GM21447 (cell line): ENCODE results near the gene HEXA.

Experiments
- ATAC-seq: cut with Tn5 transposase; IDR thresholded peaks from one replicate; pipeline ENCODE4 v1.9.1; 2021; ENCODE audit not compliant: unreplicated experiment

Gene HEXA

DNA sequence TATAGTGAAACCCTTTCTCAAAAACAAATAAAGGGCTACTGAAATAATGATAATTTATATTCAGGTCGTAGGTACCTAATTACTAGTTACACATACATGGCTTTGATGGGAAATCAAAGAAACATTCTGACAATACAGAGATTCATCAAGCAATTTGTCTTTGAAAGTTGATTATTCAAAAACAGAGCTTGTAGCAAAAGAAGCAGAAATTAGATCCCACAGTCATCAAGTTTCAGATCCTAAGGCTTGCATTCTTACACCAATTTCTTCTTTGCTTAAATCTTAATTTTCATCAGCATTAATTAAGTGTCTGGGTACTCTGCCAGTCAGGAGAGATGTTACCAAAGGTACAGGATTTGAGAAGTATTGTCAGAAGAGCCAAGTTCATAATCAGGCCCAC lies 1.5 kb upstream of the HEXA start:
- ATAC-seq = no peak

DNA sequence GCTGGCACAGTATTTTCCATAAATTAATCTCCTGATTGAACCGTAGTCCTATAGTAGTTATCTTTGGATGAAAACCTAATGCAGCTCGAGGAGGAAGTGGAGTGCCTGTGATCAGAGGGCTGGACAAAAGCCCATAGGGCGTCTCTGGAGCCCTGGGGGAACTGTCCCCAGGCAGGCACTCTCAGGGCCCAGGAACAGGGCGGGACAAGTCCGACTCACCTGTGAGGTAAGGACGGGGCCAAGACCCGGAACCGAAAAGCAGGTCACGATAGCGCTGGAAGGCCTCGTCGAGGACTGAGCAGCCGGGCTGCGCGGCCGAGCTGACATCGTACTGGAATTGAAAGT lies 341 bp downstream of the HEXA start:
- peak; percentile 47 for ATAC-seq

DNA sequence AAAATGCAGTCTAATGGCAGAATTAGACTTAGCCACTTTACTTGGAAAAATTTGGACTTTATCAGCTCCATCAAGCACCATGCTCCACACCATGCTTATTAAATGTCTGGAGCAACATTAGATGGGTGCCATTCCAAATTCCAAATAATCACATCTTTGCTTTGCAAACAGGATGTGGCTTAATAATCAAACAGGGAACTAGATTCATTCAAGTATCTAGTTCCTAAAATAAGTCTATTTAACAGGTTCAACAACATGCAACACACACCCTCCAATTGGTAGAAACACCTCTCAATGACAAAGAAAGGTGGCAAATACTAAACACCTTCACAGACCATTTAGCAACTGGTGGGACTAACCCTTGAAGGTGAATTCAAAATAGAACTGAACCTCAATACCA lies 3.5 kb downstream of the HEXA start:
- no peak for ATAC-seq

DNA sequence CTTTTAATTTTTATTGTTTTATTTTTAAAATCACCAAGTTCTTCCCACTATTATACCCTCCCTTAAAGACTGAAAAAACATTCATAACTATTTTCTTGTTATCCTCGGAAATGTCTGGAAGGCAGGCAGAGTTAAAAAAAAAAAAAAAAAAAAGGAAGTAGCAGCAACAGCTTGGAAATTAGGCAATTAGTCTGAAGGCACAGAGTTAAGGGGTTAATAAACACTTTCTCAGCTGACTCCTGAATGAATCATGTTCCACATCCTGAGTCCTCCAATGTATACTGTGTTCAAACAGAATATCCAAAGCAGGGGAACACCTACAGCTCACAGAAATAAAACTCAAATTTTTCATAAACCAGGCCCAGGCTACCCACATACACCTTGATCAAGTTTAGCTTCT lies 5.8 kb downstream of the HEXA start:
- ATAC-seq = no peak

DNA sequence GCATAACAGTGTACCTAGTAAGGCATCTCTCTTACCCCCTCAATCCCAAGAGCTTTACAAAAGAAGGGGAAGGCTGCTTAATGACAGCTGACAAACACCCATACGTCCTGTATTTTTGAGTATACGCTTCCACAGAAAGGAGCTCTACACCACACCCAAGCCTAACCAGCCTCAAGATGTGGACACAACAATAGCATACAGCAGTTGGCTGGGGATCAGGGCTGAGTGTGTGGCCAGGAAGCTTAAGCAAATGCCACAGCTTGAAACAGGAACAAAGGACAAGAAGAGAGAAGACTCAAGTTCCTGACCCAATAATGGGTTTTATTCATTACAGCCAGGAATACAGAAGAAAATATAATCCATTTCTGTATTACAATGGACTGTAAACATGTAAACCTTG lies 6.9 kb downstream of the HEXA start:
- no peak for ATAC-seq

DNA sequence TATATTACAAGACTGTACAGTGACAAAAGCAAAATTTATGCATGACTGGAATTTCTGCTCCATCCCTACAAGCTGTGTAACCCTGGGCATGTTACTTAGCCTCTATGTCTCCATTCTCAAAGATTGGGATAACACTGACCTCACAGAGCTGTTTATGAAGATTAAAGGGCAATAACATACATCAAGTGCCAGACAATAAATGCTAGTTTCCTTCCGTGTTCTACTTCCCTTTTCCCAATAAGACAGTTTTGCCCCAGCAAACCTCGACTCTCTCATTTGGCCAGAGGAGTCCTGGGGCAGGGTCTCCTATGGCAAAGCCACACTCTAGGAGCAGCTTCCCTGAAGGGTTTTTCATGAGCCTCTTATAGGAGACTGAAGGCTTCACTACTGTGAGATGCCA lies 7.5 kb downstream of the HEXA start:
- ATAC-seq = no peak

DNA sequence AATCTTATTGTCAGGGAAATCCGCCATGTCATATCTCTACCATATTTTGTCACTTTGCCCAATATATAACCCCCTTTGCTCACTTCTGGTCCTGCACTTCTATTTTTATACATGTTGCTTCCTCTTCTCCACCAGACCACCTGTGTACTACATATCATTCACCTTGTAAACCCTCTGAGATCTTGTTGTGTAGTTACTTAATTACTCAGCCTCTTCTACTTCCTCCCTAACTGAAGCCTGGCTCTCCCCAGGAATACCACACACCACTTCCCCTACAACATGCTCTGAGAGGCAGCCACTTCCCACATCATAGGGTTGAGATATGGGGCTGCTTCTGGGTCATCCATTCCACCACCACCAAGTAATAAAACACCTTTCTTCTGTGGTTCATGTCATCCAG lies 10.0 kb downstream of the HEXA start:
- peak; percentile 95 for ATAC-seq

DNA sequence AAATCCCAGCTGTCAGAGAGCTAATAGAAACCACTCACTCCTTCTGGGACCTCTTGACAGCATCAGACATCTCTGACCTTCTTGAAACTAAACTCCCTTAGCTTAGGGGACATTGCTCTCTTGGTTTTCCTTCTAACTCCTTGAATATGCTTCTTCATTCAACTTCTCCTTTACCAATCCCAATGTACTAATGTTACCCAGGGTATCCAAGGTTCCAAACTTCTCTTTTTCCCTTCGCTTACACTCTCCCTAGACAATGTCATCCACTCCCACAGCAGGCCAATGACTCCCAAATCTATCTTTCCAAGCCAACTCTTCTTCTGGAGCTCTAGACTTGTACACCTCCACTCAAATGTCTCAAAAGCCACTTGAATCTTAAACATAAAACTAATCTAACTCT lies 14.6 kb downstream of the HEXA start:
- no peak for ATAC-seq

DNA sequence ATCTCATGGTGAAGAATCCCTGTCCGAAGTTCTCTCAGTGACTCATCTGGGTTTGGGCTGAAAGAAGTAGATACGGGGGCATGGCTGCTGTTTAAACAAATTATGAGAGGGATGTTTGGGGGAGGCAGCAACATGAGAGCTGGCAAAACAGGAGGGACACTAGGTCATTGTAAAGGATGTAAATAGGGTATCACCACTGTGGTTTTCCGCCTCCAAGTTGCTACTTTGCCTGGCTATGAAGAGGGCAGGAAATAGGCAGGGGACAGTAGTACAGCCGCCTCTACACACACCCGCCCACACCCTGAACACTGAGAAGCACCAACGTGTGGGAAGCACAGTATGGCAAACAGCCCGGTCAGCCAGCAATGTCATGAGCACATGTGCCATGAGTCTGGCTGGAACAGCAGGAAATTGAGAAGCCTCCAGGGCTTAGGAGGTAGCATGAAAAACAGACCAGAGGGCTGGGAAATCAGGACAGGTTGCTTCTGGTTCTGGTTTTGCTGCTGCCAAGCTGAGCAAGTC lies 17.1 kb downstream of the HEXA start:
- ATAC-seq = peak; percentile 58

DNA sequence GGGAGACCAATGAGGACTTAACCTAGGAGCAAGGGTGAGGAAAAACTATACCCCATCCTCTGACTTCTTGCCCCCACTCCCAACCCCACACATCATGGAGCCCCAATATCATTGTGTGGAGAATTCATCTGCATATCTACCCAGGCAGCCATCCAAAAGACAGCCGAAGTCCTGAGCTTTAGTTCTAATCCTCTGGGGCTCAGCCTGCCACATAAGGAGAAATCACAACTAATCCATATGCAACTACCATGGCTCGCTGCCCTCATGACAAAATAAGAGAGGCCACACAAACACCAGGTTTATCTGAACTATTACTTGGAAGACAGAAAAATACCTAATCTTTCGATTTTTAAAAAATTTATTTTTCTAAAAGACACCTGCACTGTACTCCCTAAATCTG lies 17.7 kb downstream of the HEXA start:
- ATAC-seq = no peak

DNA sequence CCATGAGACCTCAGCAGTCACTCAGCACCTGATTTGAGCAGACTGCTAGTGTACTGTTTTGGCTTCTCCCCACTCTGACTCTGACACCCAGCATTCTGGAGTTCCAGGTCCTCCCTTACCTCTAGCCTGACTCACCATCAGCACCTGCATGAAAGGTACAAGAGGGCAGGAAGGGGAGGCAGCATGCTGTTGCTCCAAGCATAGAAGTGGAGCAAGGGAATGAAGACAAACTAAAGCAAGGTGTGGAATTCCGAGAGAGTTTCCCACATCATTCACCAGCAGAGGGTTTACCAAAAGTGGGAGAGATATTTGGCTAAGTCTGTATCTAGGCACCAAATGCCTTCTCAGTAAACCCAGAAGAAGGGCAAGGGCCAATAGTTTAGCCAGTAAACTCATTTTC lies 21.3 kb downstream of the HEXA start:
- no peak for ATAC-seq

DNA sequence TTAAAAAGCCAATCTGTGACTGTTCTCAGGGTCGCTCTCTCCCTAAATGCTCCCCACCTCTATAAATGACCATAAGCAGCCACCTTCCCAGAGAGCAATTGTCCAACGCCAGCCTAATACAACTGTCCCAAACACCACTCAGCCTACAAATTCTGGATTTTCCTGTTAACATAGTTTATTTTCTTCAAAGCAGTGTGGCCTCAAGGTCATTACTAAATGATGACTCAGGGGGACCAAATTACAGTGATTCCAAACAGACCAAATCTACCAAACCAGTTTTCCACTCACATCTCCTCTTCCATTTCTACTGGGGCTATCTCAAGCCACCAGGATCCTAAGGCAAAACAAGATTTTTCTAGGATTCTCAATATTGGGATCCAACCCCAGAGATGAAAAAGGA lies 22.5 kb downstream of the HEXA start:
- ATAC-seq = no peak

DNA sequence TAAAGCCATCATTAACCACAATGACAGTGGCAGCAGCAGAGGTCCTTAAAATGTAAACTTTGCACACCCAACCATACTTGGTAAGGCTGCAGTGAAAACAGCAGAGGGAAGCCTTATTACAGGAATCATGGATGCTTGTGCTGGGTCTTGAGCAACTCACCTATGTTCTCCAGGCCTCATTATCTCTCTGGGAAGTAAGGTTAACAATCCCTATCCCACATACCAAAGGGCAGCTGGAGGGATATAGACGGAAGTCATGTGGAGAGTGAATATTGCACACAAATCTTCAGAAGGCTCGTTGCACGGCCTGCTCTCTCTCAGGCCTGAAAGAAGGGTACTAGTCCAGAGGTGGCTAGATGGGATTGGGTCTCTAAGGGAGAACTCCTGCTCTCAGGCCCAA lies 30.0 kb downstream of the HEXA start:
- no peak for ATAC-seq

DNA sequence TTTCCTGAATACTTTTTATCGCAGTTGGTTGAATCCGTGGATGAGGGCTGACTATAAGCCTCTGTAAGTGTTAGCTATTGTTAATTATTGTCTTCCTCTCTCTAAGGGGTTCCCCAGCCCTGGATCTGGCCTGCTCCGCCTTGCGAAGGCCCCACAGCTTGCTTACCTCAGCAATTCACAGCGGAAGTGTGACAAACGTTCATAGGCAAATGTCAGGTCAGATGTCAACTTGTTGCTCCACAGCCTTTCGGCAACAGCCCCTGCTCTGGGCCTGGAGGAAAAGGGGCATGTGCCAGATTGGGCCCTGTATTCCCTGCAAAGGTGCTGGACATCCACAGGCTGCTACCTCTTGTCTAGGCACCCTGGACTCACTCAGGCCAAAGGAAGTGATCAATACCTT lies 30.5 kb downstream of the HEXA start:
- ATAC-seq = no peak

DNA sequence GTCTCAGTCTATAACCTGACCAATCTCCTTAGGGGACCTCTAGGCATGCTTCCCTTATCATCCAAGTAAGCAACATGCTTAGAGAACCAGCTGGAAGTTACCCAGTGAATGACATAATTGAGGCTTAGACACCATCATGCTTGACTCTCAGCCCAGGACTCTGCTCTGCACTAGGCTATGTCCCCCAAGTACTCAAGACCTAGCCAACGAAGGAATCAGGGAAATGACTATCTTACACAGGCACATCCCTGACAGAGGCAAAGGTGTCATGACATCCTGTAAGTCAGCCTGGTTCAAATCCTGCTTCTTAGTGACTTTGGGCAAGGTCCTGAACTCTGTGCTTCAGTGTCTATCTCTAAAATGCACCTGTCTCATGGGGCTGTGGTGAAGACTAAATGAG lies 31.2 kb downstream of the HEXA start:
- ATAC-seq = no peak

DNA sequence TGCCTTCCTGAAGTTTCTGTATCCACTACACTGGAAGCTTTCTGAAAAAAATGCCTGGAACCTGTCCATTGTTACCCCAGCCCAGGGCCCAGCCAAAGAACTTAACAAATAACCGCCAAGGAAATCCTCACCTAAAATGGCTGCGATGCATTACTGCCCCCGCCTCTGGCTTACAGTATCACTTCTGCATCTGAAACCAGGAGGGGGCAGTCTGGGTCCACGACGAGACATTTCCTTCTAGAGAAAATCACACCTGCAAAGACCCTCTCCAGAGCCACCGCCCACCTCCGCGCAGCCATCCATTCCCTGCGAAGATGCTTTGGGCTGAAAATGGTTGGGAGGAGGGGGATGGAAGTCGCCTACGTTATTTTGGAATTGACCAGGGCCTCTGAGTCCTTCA lies 33.4 kb downstream of the HEXA start:
- no peak for ATAC-seq

DNA sequence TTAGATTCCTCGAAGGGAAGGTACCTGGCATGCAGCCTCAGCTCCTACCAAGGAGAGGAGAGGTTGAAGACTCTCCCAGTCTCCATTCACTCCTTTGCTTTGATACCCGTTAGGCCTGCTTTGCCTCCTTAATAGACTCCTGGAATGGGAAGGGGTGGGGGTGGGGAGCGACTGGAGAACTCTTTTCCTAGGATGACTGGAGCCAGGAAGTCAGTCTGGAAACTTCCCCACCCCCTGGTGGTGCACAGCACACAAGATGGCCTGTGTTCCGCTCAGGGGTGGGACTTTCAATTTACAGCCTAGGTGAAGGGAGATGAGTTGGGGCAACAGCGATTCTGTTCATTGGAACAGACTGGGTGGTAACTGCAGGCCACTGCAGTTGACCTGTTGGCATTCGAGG lies 34.5 kb downstream of the HEXA start:
- no peak for ATAC-seq

DNA sequence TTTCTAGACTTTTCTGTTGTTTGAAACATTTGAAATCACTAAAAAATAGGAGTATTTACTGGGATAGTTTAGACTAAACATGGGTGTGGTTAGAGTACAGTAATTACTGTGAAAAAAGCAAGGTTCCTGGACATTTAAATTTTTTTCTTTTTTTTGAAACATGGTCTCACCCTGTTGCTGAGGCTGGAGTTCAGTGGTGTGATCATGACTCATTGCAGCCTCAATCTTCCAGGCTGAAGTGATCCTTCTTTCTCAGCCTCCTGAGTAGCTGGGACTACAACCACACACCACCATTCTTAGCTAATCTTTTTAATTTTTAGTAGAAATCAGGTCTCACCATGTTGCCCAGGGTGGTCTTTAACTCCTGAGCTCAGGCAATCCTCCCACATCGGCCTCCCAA lies 35.4 kb downstream of the HEXA start:
- no peak for ATAC-seq

DNA sequence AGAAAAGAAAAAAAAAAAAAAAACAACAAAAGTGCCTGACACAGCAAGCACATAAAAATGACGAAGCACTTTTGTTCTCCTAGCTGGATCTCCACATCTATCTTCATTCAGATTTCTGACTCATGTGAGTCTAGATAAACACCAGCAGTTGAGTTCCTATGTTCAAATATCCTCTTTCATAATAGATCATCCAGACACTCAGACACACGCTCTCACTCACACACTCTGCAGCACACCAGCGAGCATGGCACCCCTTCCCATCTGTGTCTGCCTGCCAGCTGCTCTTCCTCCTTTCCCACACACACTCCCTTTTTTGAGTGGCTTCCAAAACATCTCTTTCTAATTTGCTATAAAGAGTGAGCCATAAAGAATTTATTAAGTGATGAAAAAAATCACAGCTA lies 36.0 kb downstream of the HEXA start:
- ATAC-seq = no peak

DNA sequence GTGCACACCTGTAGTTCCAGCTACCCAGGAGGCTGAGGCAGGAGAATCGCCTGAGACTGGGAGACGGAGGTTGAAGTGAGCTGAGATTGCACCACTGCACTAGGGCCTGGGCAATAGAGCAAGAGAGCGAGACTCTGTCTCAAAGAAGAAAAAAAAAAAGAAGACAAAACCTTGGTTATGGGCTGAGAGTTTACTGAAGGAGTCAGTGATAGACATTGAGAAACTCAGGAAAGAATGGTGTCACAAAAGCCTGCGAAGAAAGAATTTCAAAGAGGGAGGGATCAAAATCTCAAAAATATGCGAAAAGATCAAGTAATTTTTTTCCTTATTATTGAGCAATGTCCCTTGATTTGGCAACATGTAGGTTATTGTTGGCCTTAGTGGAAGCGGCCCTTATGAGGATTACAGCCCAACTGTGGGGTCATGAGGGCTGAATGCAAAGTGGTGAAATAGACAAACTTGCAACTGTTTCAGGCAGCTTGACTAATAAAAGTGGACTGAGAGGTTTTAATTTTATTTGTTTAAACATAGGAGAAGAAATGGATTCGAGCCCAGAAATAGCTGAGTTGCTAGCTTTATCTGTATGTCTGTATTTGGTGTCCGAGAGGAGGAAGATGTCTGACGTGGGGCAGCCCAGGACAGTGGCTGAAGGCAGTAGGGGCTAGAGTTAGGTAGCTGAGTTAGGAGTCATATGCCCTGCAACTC lies 37.0 kb downstream of the HEXA start:
- no peak for ATAC-seq

DNA sequence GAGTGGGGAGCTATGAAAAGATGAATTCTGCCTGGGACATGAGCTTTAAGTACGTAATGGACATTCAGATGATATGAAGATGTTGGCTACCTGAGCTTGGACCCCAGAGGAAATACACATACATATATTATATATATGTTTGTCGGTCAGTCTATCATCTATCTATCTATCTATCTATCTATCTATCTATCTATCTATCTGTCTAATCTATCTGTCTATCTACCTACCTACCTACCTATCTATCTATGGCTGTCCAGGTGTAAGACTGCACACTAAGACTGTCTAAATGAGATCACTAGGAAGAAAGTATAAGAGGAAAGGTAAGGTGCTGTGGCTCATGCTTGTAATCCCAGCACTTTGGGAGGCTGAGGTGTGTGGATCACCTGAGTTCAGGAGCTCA lies 37.7 kb downstream of the HEXA start:
- no peak for ATAC-seq

DNA sequence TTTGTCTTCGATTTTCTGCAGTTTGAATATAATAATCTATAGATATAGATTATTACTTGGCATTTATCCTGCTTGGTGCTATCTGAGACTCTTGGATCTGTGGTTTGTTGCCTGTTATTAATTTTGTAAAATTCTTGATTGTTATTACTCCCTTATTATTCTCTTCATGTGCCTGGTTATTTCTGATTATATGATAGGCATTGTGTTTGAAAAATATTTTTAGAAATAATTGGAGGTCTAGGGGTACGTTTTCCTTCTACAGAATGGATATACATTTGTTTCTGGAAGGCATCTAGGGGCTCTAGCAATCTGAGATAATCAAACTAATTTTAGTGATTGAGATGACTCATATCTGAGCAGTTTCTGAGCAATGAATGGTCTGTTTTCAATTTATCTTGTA lies 41.0 kb downstream of the HEXA start:
- ATAC-seq = no peak

DNA sequence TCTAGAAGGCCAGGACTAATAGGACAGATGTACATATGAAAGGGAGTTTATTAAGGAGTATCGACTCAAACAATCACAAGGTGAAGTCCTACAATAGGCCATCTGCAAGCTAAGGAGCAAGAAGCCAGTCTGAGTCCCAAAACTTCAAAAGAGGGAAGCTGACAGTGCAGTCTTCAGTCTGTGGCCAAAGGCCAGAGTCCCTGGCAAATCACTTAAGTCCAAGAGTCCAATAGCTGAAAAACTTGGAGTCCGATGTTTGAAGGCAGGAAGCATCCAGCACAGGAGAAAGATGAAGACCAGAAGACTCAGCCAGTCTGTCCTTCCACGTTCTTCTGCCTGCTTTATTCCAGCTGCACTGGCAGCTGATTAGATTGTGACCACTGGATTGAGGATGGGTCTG lies 44.8 kb downstream of the HEXA start:
- ATAC-seq = no peak

DNA sequence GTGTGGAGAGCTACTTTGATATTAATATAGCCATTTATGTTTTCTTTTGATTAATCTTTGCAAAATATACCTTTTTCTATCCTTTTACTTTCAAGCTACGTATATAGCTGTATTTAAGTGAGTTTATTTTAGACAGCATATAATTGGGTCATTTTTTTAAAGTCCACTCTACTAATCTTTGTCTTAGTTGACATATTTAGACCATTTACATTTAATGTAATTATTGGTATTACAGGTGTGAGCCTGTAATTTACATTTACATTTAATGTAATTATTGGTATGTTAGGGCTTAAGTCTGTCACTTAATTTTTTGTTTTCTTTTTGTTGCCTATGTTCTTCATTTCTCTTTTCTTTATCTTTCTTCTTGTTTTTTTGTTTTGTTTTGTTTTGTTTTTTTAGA lies 52.1 kb downstream of the HEXA start:
- ATAC-seq = no peak
